Pancreas (tissue), 10 donors: ENCODE results near the gene FAM98C. TPM values are rescaled to one million over a fixed set of nuclear protein-coding genes. Genes with fewer than 3 reads are reported as not detected.

Experiments
- ATAC-seq, 4 donors: fragments of 200-7000 bp; cut with Tn5 transposase; one replicate each; pipeline versions ENCODE4 v1.8.0 to v1.9.1; 2020; ENCODE audit warnings: mild to moderate bottlenecking in 4 of 4, moderate library complexity in 4 of 4
- DNase-seq, 6 donors: peaks; one replicate each; pipeline ENCODE4 v3.0.0-alpha.2; 2020
- FAIRE-seq: peaks from 2 replicates; lab custom pipeline; 2012; peaks lifted over from hg19 to GRCh38; lab: Jason Lieb, UNC
- H3K27ac ChIP-seq, 4 donors: fragments of 200-600 bp; sonication (generic); 1 replicate in 3 of 4; 2 replicates in 1 of 4; pipeline versions ENCODE4 v1.5.0 to v1.8.0; 2020
- H3K27me3 ChIP-seq, 4 donors: fragments of 200-600 bp; one replicate each; pipeline ENCODE4 v1.8.0; 2021
- H3K36me3 ChIP-seq, 3 donors: fragments of 200-600 bp; sonication (generic) in 1 of 3; one replicate each; pipeline versions ENCODE4 v1.5.0 to v1.8.0; 2020 to 2021
- H3K4me1 ChIP-seq, 3 donors: fragments of 200-600 bp; one replicate each; pipeline ENCODE4 v1.8.0; 2021
- H3K4me3 ChIP-seq, 4 donors: fragments of 200-600 bp; sonication (generic) in 2 of 4; one replicate each; pipeline versions ENCODE4 v1.5.0 to v1.8.0; 2020 to 2021
- H3K9me3 ChIP-seq, 4 donors: fragments of 200-600 bp; one replicate each; pipeline ENCODE4 v1.8.0; 2021
- WGBS, 2 donors: extraction: QIAGEN DNeasy Blood & Tissue Kit; methylation state at CpG; one replicate each; pipeline ENCODE4 v1.1.7; 2013; 5-methylcytosine and 5-hydroxymethylcytosine counted together
- intact Hi-C, 3 donors: fragments of 100-400 bp; cut with DNase I; formaldehyde crosslinking; loops; one replicate each; pipeline versions ENCODE4 v1.11.1 to v1.14.2; 2022
- polyA plus RNA-seq, 2 donors: library from polyadenylated mRNA; stranded (reverse); fragments of 200-250 nt; gene quantifications; one replicate each; pipeline ENCODE4 v1.2.3, GENCODE V29; 2013
- total RNA-seq, 6 donors: library from RNA; stranded (reverse); fragmentation: NEBNext Ultra II Directional in 4 of 6; extraction: Animal tissue kit (Norgen Biotek cat#: 25700) in 4 of 6; gene quantifications; one replicate each; pipeline versions ENCODE4 v1.2.1 to v1.2.4, GENCODE V29; 2021 to 2023
- TF ChIP-seq, protein P1 (sequence below), 4 donors: fragments of 200-600 bp; sonication (generic) in 3 of 4; IDR thresholded peaks; one replicate each; pipeline versions ENCODE4 v1.5.0 to v1.8.0; 2021; ENCODE audit warnings: antibody characterized with exemption in 4 of 4
- donor health status: healthy with polysubstance abuse.
- donor health status: DM: no; HTN: no; CAD: no; lungs with moderate emphysema.
- donor health status: DM: no; HTN: no; CAD: no.
- donor health status: control.
- donor health status: control.
- donor health status: Bipolar disorder and iron deficiency.
- donor health status: DM: yes; HTN: yes; CAD: no.
- donor health status: DM: no; HTN: no; CAD: no.
- donor health status: DM: no; HTN: no; CAD: no.
- donor health status: DM: yes; HTN: yes; CAD: no.

The FAM98C gene
- total and polyA plus RNA-seq, 8 donors: 11.3 to 26.7 (median 16.1) TPM

DNA sequence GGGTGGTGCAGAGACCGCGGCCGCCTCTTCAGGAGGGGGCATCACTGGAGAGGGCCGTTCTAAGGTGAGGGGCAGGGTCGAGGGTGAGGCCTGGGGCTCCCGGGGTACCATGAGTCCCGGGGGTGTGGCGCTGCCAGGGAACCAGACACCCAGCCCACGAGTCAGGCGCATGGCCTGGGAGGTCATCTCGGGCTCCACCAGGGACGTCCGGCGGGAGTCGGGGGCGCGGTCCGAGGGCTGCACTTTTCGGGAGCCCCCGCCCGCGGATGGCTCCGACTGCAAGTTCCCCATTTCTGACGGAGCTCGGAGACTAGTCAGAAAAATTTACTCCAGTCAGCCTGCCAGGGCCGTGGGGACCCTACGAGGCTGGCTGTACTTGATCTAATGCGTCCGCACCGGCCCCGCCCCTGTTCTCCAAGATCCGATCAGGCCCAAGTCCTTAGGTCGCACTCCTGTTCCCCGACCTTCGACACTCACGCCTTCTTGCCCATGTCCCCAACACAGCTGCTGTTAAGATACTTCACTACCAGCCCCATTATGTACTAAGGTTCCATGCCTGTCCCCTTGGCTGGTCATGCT is 15.8 kb upstream of the FAM98C start:
- FAIRE-seq: no peak
- no peak for ATAC-seq
- Histone ChIP-seq H3K27ac (no peak overlapping the region), H3K36me3 (peaks cover 0 to 16% (median 0%) of the 10 kb centered on the region in 3 donors), H3K27me3 (no peaks in the 10 kb centered on the region), H3K4me3 (peak overlapping the region in 2 of 4 donors; percentile 39 to 53), H3K9me3 (no peaks in the 10 kb centered on the region), H3K4me1 (peaks cover 0 to 11% (median 0%) of the 10 kb centered on the region in 3 donors)
- WGBS, 2 donors: 8 to 18% methylated on average over 23 to 36 of the region's 36 CpGs
- intact Hi-C loops: no loop called here
- peak in 1 of 6 donors; percentile 63 for DNase-seq
- TF ChIP-seq, protein P1, sequence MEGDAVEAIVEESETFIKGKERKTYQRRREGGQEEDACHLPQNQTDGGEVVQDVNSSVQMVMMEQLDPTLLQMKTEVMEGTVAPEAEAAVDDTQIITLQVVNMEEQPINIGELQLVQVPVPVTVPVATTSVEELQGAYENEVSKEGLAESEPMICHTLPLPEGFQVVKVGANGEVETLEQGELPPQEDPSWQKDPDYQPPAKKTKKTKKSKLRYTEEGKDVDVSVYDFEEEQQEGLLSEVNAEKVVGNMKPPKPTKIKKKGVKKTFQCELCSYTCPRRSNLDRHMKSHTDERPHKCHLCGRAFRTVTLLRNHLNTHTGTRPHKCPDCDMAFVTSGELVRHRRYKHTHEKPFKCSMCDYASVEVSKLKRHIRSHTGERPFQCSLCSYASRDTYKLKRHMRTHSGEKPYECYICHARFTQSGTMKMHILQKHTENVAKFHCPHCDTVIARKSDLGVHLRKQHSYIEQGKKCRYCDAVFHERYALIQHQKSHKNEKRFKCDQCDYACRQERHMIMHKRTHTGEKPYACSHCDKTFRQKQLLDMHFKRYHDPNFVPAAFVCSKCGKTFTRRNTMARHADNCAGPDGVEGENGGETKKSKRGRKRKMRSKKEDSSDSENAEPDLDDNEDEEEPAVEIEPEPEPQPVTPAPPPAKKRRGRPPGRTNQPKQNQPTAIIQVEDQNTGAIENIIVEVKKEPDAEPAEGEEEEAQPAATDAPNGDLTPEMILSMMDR (IDR thresholded peaks at IDR 0.05): no peak

DNA sequence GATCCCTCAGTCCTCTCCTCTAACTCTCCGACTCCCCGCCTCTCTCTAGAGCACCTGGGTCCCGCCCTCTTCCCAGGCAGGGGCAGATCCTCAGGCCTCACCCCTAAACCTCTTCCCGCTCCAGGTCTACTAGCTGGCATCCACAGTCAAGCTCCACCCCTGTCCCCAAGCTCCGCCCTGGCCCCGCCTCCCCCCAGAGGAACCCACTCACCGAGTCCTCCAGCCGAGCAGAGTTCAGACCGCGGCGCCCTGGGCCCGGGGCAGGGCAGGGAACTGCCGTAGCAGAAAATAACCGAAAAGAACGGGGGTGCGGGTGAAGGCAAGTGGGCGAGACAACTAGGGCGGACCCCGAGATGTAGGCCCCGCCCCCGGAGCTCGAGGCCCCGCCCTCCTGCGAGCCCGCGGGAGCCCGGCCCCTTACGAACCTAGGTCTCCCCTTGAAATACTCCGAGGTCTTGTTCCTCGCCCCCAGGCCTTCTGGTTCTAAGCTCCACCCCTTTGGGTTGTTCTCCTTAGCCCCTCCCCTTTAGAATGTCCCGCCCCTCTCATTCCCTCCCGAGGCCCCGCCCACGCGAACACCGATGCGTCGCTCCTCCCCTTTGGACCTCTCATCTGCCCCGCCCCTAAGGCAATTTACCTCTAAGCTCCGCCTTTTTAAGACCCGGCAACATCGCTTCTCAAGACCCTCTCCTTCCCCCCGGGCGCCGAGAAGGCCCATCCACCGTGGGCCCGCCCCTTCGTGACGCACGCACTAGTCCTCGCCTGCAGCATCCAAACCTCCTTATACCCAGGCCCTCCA is 15.1 kb upstream of the FAM98C start, which contains the start of gene GGN:
Gene GGN, minus strand, starts transcription at position 485 of the 799 bp plus-strand sequence. CDS start 773 bp downstream, outside the sequence.
- DNase-seq (peak; percentile 74 to 91 (median 84)), ATAC-seq (peak; percentile 73 to 88 (median 82)), FAIRE-seq (no peak)
- 1 to 2% methylated on average over 49 to 51 of the region's 51 CpGs for WGBS, 2 donors
- peak within 1 kb of the TSS in 2 of 4 donors; percentile 15 to 47 for H3K27ac ChIP-seq
- intact Hi-C loops: no loop called here
- H3K36me3 ChIP-seq: peaks cover 0 to 9% (median 0%) of the 10 kb centered on the region in 3 donors
- peak within 1 kb of the TSS; percentile 20 to 53 (median 33) for H3K4me3 ChIP-seq
- no peaks in the 10 kb centered on the region for H3K27me3 ChIP-seq
- peaks cover 0 to 11% (median 0%) of the 10 kb centered on the region in 3 donors for H3K4me1 ChIP-seq
- no peaks in the 10 kb centered on the region for H3K9me3 ChIP-seq
- TF ChIP-seq, protein P1 (IDR thresholded peaks at IDR 0.05): no peak

DNA sequence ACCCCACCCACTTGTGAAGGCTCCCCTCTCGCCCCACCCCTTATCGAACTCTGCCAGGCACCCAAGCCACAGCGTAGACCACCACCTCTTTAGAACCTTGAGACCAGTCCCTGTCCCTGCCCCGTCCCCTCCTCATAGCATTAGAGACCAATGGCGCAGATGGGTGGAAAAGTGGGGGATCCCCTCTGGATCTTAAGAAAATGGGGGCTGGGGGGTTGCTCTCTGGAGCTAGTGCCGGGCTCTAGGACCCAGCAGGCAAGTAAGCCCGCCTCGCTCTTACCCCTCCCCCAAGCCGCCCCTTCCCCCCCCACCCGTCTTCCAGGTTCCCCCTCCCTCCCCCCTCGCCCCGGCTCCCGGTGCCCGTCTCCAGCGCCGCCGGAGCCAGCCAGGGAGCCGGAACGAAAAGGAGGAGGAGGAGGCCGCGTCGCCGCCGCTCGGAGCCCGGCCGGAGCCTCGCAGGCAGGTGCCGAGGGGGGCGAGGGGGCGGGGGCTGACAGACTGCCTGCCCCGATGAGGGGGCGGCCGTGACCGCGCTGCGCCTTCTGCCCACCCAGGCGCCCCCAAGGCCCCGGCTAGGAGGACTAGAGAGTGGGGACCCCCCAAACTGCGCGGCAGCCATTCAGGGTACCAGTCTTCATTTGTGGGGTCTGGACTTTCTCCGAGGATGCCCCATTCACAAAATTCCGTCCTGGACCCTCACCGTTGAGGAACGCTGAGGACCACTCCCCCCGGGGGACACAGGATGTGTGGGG is 14.4 kb upstream of the FAM98C start, which contains the start of gene SPRED3:
Gene SPRED3, plus strand, starts transcription at position 349 of the 752 bp plus-strand sequence. CDS start 1,606 bp downstream, outside the sequence.
- DNase-seq (peak in 3 of 6 donors; percentile 43 to 74 (median 67)), FAIRE-seq (no peak), ATAC-seq (peak; percentile 41 to 42 (median 42))
- no peaks in the 10 kb centered on the region for H3K9me3 ChIP-seq
- intact Hi-C loops: no loop called here
- H3K27ac ChIP-seq: peak within 1 kb of the TSS in 2 of 4 donors; percentile 15 to 47
- H3K36me3 ChIP-seq: peaks cover 0 to 2% (median 0%) of the 10 kb centered on the region in 3 donors
- H3K4me1 ChIP-seq: peaks cover 0 to 11% (median 0%) of the 10 kb centered on the region in 3 donors
- no peaks in the 10 kb centered on the region for H3K27me3 ChIP-seq
- peak within 1 kb of the TSS; percentile 20 to 53 (median 33) for H3K4me3 ChIP-seq
- WGBS, 2 donors: 1 to 2% methylated on average over 22 to 46 of the region's 46 CpGs
- TF ChIP-seq, protein P1 (IDR thresholded peaks at IDR 0.05): no peak

DNA sequence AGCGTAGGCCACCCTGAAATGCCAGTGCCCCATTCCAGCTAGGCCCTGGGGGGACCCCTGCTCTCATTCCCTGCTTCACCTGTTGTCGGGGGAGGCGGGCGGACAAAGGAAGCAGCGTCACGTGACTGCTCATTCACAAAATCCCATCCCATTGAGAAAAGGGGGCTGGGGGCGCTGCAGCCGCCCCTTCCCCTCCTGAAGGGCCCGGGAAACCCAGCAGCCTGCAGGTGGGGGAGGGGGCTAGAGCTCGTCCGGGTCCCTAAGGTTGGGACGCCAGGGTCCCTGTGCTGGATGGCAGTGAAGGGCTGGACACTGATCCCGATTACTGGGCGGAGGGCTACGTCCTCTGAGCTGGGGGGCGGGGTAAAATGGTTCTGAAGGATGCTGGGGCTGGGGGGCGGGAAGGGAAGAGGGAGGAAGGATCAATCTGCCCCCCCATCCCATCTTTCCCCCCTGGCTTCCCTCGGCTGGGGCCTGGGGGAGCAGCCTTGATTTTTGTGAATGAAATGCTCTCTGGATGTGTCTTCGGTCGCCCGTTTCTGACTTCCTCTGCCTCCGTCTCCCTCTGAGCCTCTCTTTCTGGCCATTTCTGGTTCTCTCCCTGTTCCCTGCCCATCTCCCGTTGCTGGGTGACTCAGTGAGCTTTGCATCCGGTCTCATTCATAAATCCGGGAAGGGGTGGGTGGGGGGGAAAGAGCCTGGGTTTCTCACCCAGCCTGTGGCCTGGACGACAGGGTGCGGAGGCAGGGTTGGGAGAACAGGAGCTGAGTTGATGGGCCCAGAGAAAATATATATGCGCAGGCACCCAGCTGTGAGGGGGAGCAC is 13.6 kb upstream of the FAM98C start:
- H3K36me3 ChIP-seq: no peaks in the 10 kb centered on the region
- peaks cover 0 to 11% (median 0%) of the 10 kb centered on the region in 3 donors for H3K4me1 ChIP-seq
- peak overlapping the region in 2 of 4 donors; percentile 39 to 53 for H3K4me3 ChIP-seq
- intact Hi-C loops: no loop called here
- DNase-seq (no peak), ATAC-seq (peak in 2 of 4 donors; percentile 3 to 9), FAIRE-seq (no peak)
- 16 to 19% methylated on average over 22 to 28 of the region's 28 CpGs for WGBS, 2 donors
- no peaks in the 10 kb centered on the region for H3K9me3 ChIP-seq
- TF ChIP-seq, protein P1 (IDR thresholded peaks at IDR 0.05): no peak
- no peaks in the 10 kb centered on the region for H3K27me3 ChIP-seq
- H3K27ac ChIP-seq: peak overlapping the region in 2 of 4 donors; percentile 15 to 47
